SU-DHL-6 (cell line): ENCODE measurements around the gene DCAF10.
"Not testable (repeated sequence)": the region's sequence is repeated elsewhere in the genome, so short reads cannot be mapped to it uniquely, and the experiment has no call there.

Experiments used
- H2AFZ ChIP-seq: fragments of 200-600 bp; sonication (generic); 2 replicates; pipeline ENCODE4 v1.6.1; 2014; ENCODE audit warnings: low read depth, mild to moderate bottlenecking, moderate library complexity, mixed read lengths, antibody characterized with exemption, low read length; ENCODE audit not compliant: severe bottlenecking
- H3F3A ChIP-seq: fragments of 200-600 bp; shearing (Covaris generic); 2 replicates; pipeline ENCODE4 v1.6.0; 2016; ENCODE audit warnings: antibody characterized with exemption, mild to moderate bottlenecking; ENCODE audit not compliant: insufficient read depth
- H3K27ac ChIP-seq: fragments of 200-600 bp; sonication (generic); 2 replicates; pipeline ENCODE4 v1.5.1; 2016; ENCODE audit warnings: low read depth, mild to moderate bottlenecking, low read length, moderate library complexity, mixed read lengths
- H3K27me3 ChIP-seq: fragments of 200-600 bp; sonication (generic), shearing (Covaris generic); 2 replicates; pipeline ENCODE4 v1.6.0; 2014; ENCODE audit warnings: mild to moderate bottlenecking, low read length
- H3K36me3 ChIP-seq: fragments of 200-600 bp; sonication (generic); 2 replicates; pipeline ENCODE4 v1.6.1; 2014; ENCODE audit warnings: mild to moderate bottlenecking, low read length, mixed read lengths
- H3K4me2 ChIP-seq: fragments of 300-600, 200-600 bp; shearing (Covaris generic), sonication (generic); 2 replicates; pipeline ENCODE4 v1.6.0; 2014; ENCODE audit warnings: low read length, low read depth, mild to moderate bottlenecking; ENCODE audit not compliant: poor library complexity, severe bottlenecking
- H3K4me3 ChIP-seq: fragments of 200-600 bp; sonication (generic); 2 replicates; pipeline ENCODE4 v1.5.1; 2014; ENCODE audit warnings: antibody characterized with exemption, low read length, mild to moderate bottlenecking, mixed read lengths; ENCODE audit not compliant: insufficient read depth, poor library complexity, severe bottlenecking
- H3K79me2 ChIP-seq: fragments of 200-600 bp; sonication (generic); 2 replicates; pipeline ENCODE4 v1.6.1; 2014; ENCODE audit warnings: mild to moderate bottlenecking, low read length, moderate library complexity; ENCODE audit not compliant: insufficient read depth
- H3K9ac ChIP-seq: fragments of 200-600 bp; sonication (generic); 2 replicates; pipeline ENCODE4 v1.7.0; 2014; ENCODE audit warnings: mild to moderate bottlenecking, low read length
- H3K9me2 ChIP-seq: fragments of 200-600 bp; sonication (generic); replicated peaks from 2 replicates; pipeline ENCODE4 v1.6.1; 2014; ENCODE audit warnings: low read length; ENCODE audit not compliant: insufficient read depth
- H3K9me3 ChIP-seq: fragments of 200-600 bp; sonication (generic); 2 replicates; pipeline ENCODE4 v1.6.1; 2014; ENCODE audit warnings: low read length, mixed read lengths; ENCODE audit not compliant: insufficient read depth
- H4K20me1 ChIP-seq: fragments of 200-600 bp; sonication (generic); 2 replicates; pipeline ENCODE4 v1.6.1; 2014; ENCODE audit warnings: low read depth, mild to moderate bottlenecking, antibody characterized with exemption, low read length, moderate library complexity, mixed read lengths
- CTCF ChIP-seq: fragments of 200-600 bp; sonication (generic); IDR thresholded peaks from one replicate; pipeline ENCODE4 v1.5.1; 2017; ENCODE audit warnings: antibody characterized with exemption, mild to moderate bottlenecking, low read length, moderate library complexity; ENCODE audit not compliant: insufficient read depth, poor library complexity, severe bottlenecking
- EZH2phosphoT487 ChIP-seq: fragments of 200-600 bp; sonication (generic), shearing (Covaris generic); conservative IDR thresholded peaks from 2 replicates; pipeline ENCODE4 v1.6.1; 2018; ENCODE audit warnings: mild to moderate bottlenecking, antibody characterized with exemption, low read length, moderate library complexity, mixed read lengths

Gene DCAF10

GRCh38 chr9:37873955-37874354, 73.4 kb downstream of the DCAF10 start:
- no peaks in the 10 kb centered on the region for H3K9me2 ChIP-seq
- no peak overlapping the region for H3K9ac ChIP-seq
- H3K27ac ChIP-seq, result no peak overlapping the region
- H3K4me2 ChIP-seq, result no peak overlapping the region
- no peaks in the 10 kb centered on the region for H3K9me3 ChIP-seq
- H3F3A ChIP-seq, result peaks cover 5% of the 10 kb centered on the region; the same call in 1 of the 2 replicates
- H3K4me3 ChIP-seq, result no peak overlapping the region
- no peak for TF ChIP-seq EZH2phosphoT487
- TF ChIP-seq CTCF, result no peak
- no peaks in the 10 kb centered on the region for H4K20me1 ChIP-seq
- H3K79me2 ChIP-seq, result no peaks in the 10 kb centered on the region
- H3K36me3 ChIP-seq, result peaks cover 4% of the 10 kb centered on the region; the same call in 1 of the 2 replicates
- no peaks in the 10 kb centered on the region for H3K27me3 ChIP-seq
- H2AFZ ChIP-seq, result no peak overlapping the region

- TF ChIP-seq CTCF (no peak), EZH2phosphoT487 (no peak)
- no peak overlapping the region for H2AFZ ChIP-seq
- H4K20me1 ChIP-seq, result no peaks in the 10 kb centered on the region
- H3K27ac ChIP-seq, result no peak overlapping the region
- no peaks in the 10 kb centered on the region for H3K79me2 ChIP-seq
- no peaks in the 10 kb centered on the region for H3K9me2 ChIP-seq
- H3K4me3 ChIP-seq, result no peak overlapping the region
- H3K9me3 ChIP-seq, result no peaks in the 10 kb centered on the region
- H3K9ac ChIP-seq, result no peak overlapping the region
- H3K36me3 ChIP-seq, result peaks cover 4% of the 10 kb centered on the region; the same call in 1 of the 2 replicates
- H3K27me3 ChIP-seq, result no peaks in the 10 kb centered on the region
- H3K4me2 ChIP-seq, result no peak overlapping the region
- no peaks in the 10 kb centered on the region for H3F3A ChIP-seq
These were observed 75.8 kb downstream of the DCAF10 start for GRCh38 chr9:37876376-37876775.

- no peak overlapping the region for H2AFZ ChIP-seq
- H3K4me3 ChIP-seq, result no peak overlapping the region
- no peak overlapping the region for H3K9ac ChIP-seq
- H3K27ac ChIP-seq, result no peak overlapping the region
- H3F3A ChIP-seq, result no peaks in the 10 kb centered on the region
- no peaks in the 10 kb centered on the region for H3K9me3 ChIP-seq
- no peaks in the 10 kb centered on the region for H3K27me3 ChIP-seq
- peaks cover 4% of the 10 kb centered on the region; the same call in 1 of the 2 replicates for H3K36me3 ChIP-seq
- H3K9me2 ChIP-seq, result no peaks in the 10 kb centered on the region
- no peaks in the 10 kb centered on the region for H4K20me1 ChIP-seq
- no peaks in the 10 kb centered on the region for H3K79me2 ChIP-seq
- TF ChIP-seq EZH2phosphoT487 (no peak), CTCF (no peak)
- no peak overlapping the region for H3K4me2 ChIP-seq
These were observed 80.4 kb downstream of the DCAF10 start for GRCh38 chr9:37880916-37881479.

DNA sequence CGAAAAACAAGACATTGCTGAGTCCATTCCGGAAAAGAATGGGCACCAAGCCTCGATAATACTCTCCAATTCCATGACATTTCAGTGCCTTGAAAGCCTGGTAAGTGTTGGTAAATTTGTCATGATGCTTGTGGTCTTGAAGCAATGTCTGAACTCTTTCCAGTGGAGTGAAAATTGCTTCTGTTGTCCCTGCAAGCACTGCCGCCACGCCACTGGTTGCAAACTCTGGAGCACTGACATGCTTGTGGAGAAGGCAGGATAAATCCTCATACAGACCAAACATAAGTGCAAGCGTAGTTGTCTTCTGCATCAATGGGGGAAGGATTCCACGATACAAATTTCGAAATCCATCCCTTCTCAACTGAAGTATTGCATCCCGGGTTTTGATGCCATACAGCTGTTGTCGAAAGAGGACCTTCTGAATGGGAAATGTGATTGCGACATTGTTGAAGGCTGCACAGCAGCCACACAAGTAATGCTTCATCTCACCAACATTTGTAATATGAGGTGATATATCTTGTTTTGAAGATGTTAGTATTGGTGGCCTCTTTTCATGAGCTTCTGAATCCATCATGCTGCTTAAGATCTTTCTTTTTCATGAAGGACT, 87.5 kb downstream of the DCAF10 start:
- H3K79me2 ChIP-seq, H3K27ac ChIP-seq, H3K4me3 ChIP-seq, H2AFZ ChIP-seq, H3F3A ChIP-seq, H3K9me3 ChIP-seq, H4K20me1 ChIP-seq, H3K9me2 ChIP-seq, H3K9ac ChIP-seq, H3K27me3 ChIP-seq, H3K36me3 ChIP-seq, H3K4me2 ChIP-seq: not testable (repeated sequence)
